IMR-90 (cell line): Measurements from ENCODE around the gene GJD2. TPM values are rescaled to one million over a fixed set of nuclear protein-coding genes. Genes with fewer than 3 reads are reported as not detected.

Source experiments
- ATAC-seq: fragments of 200-7000 bp; cut with Tn5 transposase; 2 replicates; pipeline ENCODE4 v1.9.1; 2020; ENCODE audit warnings: low read depth, mild to moderate bottlenecking, moderate library complexity
- BruUV-seq: library from RNA; stranded (reverse); fragments of 400-500 nt; replicated peaks from 2 replicates; lab custom pipeline; 2021; lab: Mats Ljungman, UMichigan
- CTCF ChIA-PET: fragments of 300-600 bp; formaldehyde crosslinking; extraction: SDS; loops from one replicate; lab custom pipeline; 2021; ENCODE audit warnings: antibody characterized with exemption; lab: Yijun Ruan, JAX
- POLR2A ChIA-PET: fragments of 300-600 bp; sonication (Branson Sonifier 250); formaldehyde crosslinking; loops from one replicate; lab custom pipeline; 2022; ENCODE audit warnings: antibody characterized with exemption; ENCODE audit not compliant: unreplicated experiment; lab: Charles Lee
- DNase-seq: peaks from one replicate; pipeline ENCODE4 v3.0.0; 2013
- H2AFZ ChIP-seq: replicated peaks from 2 replicates; pipeline ENCODE3; 2013; ENCODE audit warnings: low read length, mild to moderate bottlenecking; ENCODE audit not compliant: poor library complexity
- H2AK5ac ChIP-seq: 2 replicates; pipeline ENCODE4 v1.6.1; 2013; ENCODE audit warnings: low read depth, low read length, inconsistent platforms
- H2AK9ac ChIP-seq: replicated peaks from 2 replicates; pipeline ENCODE3; 2013; ENCODE audit warnings: mild to moderate bottlenecking, low read depth, low read length, moderate library complexity; ENCODE audit not compliant: poor library complexity
- H2BK120ac ChIP-seq: 2 replicates; pipeline ENCODE4 v1.6.1; 2013; ENCODE audit warnings: low read depth, low read length, inconsistent platforms
- H2BK15ac ChIP-seq: 3 replicates; pipeline ENCODE4 v1.6.1; 2013; ENCODE audit warnings: low read depth, low read length, inconsistent platforms
- H2BK20ac ChIP-seq: 2 replicates; pipeline ENCODE4 v1.6.1; 2013; ENCODE audit warnings: low read depth, mild to moderate bottlenecking, inconsistent platforms, low read length, moderate library complexity
- H2BK5ac ChIP-seq: 2 replicates; pipeline ENCODE4 v1.6.1; 2013; ENCODE audit warnings: mild to moderate bottlenecking, low read depth, low read length, inconsistent platforms; ENCODE audit not compliant: poor library complexity, severe bottlenecking
- H3K14ac ChIP-seq: replicated peaks from 2 replicates; pipeline ENCODE4 v1.6.1; 2013; ENCODE audit warnings: low read depth, low read length, inconsistent platforms
- H3K18ac ChIP-seq: 2 replicates; pipeline ENCODE4 v1.6.1; 2013; ENCODE audit warnings: low read depth, low read length, control low read depth
- H3K23ac ChIP-seq: 2 replicates; pipeline ENCODE4 v1.6.1; 2013; ENCODE audit warnings: low read depth, low read length, inconsistent platforms
- H3K27ac ChIP-seq: 2 replicates; pipeline ENCODE4 v1.5.1; 2013; ENCODE audit warnings: mild to moderate bottlenecking, control low read depth, low read length; ENCODE audit not compliant: insufficient read depth
- H3K27me3 ChIP-seq: 2 replicates; pipeline ENCODE4 v1.6.1; 2013; ENCODE audit warnings: low read length; ENCODE audit not compliant: control insufficient read depth, insufficient read depth
- H3K36me3 ChIP-seq: 2 replicates; pipeline ENCODE4 v1.6.1; 2013; ENCODE audit warnings: low read length, mixed read lengths; ENCODE audit not compliant: control insufficient read depth, insufficient read depth
- H3K4ac ChIP-seq: 2 replicates; pipeline ENCODE4 v1.6.1; 2013; ENCODE audit warnings: low read depth, low read length, inconsistent platforms
- H3K4me1 ChIP-seq: 2 replicates; pipeline ENCODE4 v1.6.1; 2013; ENCODE audit warnings: low read length, mixed read lengths; ENCODE audit not compliant: control insufficient read depth, insufficient read depth
- H3K4me2 ChIP-seq: 2 replicates; pipeline ENCODE4 v1.6.1; 2013; ENCODE audit warnings: low read depth, mild to moderate bottlenecking, control low read depth, low read length, moderate library complexity
- H3K4me3 ChIP-seq: 2 replicates; pipeline ENCODE4 v1.5.1; 2013; ENCODE audit warnings: low read depth, mild to moderate bottlenecking, control low read depth, low read length, moderate library complexity; ENCODE audit not compliant: insufficient read depth
- H3K56ac ChIP-seq: 2 replicates; pipeline ENCODE4 v1.6.1; 2013; ENCODE audit warnings: low read length, inconsistent platforms; ENCODE audit not compliant: insufficient read depth; ENCODE audit errors: extremely low read depth
- H3K79me1 ChIP-seq, 2 experiments: 2 replicates each; pipeline ENCODE4 v1.6.1; 2013; ENCODE audit warnings: low read length in 2 of 2, inconsistent platforms in 1 of 2, low read depth in 1 of 2
- H3K9ac ChIP-seq: 2 replicates; pipeline ENCODE4 v1.6.1; 2013; ENCODE audit warnings: low read depth, low read length, control low read depth
- H3K9me1 ChIP-seq: 2 replicates; pipeline ENCODE4 v1.6.1; 2013; ENCODE audit warnings: low read length, inconsistent platforms; ENCODE audit not compliant: insufficient read depth
- H3K9me3 ChIP-seq: 2 replicates; pipeline ENCODE4 v1.6.1; 2013; ENCODE audit warnings: low read length; ENCODE audit not compliant: control insufficient read depth, insufficient read depth
- H4K20me1 ChIP-seq: 2 replicates; pipeline ENCODE4 v1.6.1; 2013; ENCODE audit warnings: low read length, inconsistent platforms; ENCODE audit not compliant: insufficient read depth
- H4K5ac ChIP-seq: 2 replicates; pipeline ENCODE4 v1.6.1; 2013; ENCODE audit warnings: mild to moderate bottlenecking, low read depth, low read length, control low read depth
- H4K8ac ChIP-seq, 2 experiments: 2 replicates each; pipeline ENCODE4 v1.6.1; 2013; ENCODE audit warnings: low read depth in 2 of 2, low read length in 2 of 2, control low read depth in 1 of 2, inconsistent platforms in 1 of 2
- H4K91ac ChIP-seq: 2 replicates; pipeline ENCODE4 v1.6.1; 2013; ENCODE audit warnings: low read depth, low read length, inconsistent platforms; ENCODE audit not compliant: insufficient read depth
- BHLHE40 ChIP-seq: fragments of 150-350 bp; IDR thresholded peaks from 2 replicates; pipeline ENCODE4 v1.6.1; 2016; ENCODE audit warnings: mild to moderate bottlenecking, low read depth, low read length
- CEBPB ChIP-seq: IDR thresholded peaks from 2 replicates; pipeline ENCODE4 v1.6.1; 2012; ENCODE audit warnings: low read depth, low read length, improper control_type of control experiment
- CHD1 ChIP-seq: IDR thresholded peaks from 2 replicates; pipeline ENCODE4 v1.6.1; 2012; ENCODE audit warnings: low read depth, low read length, improper control_type of control experiment
- ELK1 ChIP-seq: fragments of 150-350 bp; IDR thresholded peaks from 2 replicates; pipeline ENCODE4 v1.6.1; 2016; ENCODE audit warnings: low read depth, mild to moderate bottlenecking, low read length, moderate library complexity, borderline replicate concordance
- FOS ChIP-seq: fragments of 150-350 bp; IDR thresholded peaks from 2 replicates; pipeline ENCODE4 v1.6.1; 2016; ENCODE audit warnings: low read depth, low read length
- MXI1 ChIP-seq: IDR thresholded peaks from 2 replicates; pipeline ENCODE4 v1.6.1; 2012; ENCODE audit warnings: low read depth, mild to moderate bottlenecking, low read length, moderate library complexity, borderline replicate concordance
- NFE2L2 ChIP-seq: fragments of 150-350 bp; IDR thresholded peaks from 2 replicates; pipeline ENCODE4 v1.6.1; 2016; ENCODE audit warnings: low read depth, mild to moderate bottlenecking, low read length
- RAD21 ChIP-seq: IDR thresholded peaks from 2 replicates; pipeline ENCODE4 v1.6.1; 2012; ENCODE audit warnings: low read length, improper control_type of control experiment
- RFX5 ChIP-seq: IDR thresholded peaks from 2 replicates; pipeline ENCODE4 v1.8.0; 2012; ENCODE audit warnings: low read depth, mild to moderate bottlenecking, low read length, moderate library complexity
- SMC3 ChIP-seq: fragments of 150-350 bp; IDR thresholded peaks from 2 replicates; pipeline ENCODE4 v1.6.1; 2016; ENCODE audit warnings: low read depth, mild to moderate bottlenecking, antibody characterized with exemption, low read length, moderate library complexity
- USF2 ChIP-seq: fragments of 150-350 bp; IDR thresholded peaks from 2 replicates; pipeline ENCODE4 v1.6.1; 2017; ENCODE audit warnings: mild to moderate bottlenecking, antibody characterized with exemption, low read length, low read depth
- WGBS, 2 experiments: methylation state at CpG; one replicate each; pipeline versions ENCODE4 v1.1.5 to v1.1.7; 2013; ENCODE audit warnings: missing lambda C conversion rate in 2 of 2; ENCODE audit not compliant: insufficient read length in 1 of 2; ENCODE audit errors: extremely low coverage in 2 of 2; 5-methylcytosine and 5-hydroxymethylcytosine counted together
- dilution Hi-C: fragments of 300-500 bp; cut with HindIII; formaldehyde crosslinking; loops from one replicate; pipeline ENCODE4 v1.14.3; 2018; ENCODE audit warnings: low sequenced_read_pairs; ENCODE audit not compliant: unreplicated experiment
- in situ Hi-C: fragments of 300-500 bp; cut with MboI; formaldehyde crosslinking; loops from 3 replicates; pipeline ENCODE4 v1.14.3; 2019; ENCODE audit warnings: low sequenced_read_pairs, inconsistent platforms, mixed read lengths
- intact Hi-C: fragments of 100-400 bp; cut with micrococcal nuclease; formaldehyde crosslinking; loops from 2 replicates; pipeline ENCODE4 v1.10.0; 2022
- polyA plus RNA-seq, 3 experiments: library from polyadenylated mRNA; depleted of rRNA; stranded (reverse); fragments of >200 nt; gene quantifications; 2 replicates each; pipeline ENCODE4 v1.2.3, GENCODE V29; 2012; ENCODE audit warnings: low replicate concordance in 1 of 3
- total RNA-seq: library from RNA; depleted of rRNA; stranded (reverse); fragments of >200 nt; gene quantifications from 2 replicates; pipeline ENCODE4 v1.2.3, GENCODE V29; 2012

The GJD2 gene
- total and polyA plus RNA-seq, 2 of the 4 experiments (the other 2 are of a cell fraction) = not detected

- POLR2A ChIA-PET = no interaction called here
- H3K27ac ChIP-seq = no peak overlapping the region
- no peak overlapping the region for H3K9ac ChIP-seq
- H3K9me3 ChIP-seq = peaks cover 4% of the 10 kb centered on the region; the same call in 1 of the 2 replicates
- no peak overlapping the region for H2BK20ac ChIP-seq
- CTCF ChIA-PET = no interaction called here
- H3K4me2 ChIP-seq = no peak overlapping the region
- H3K79me1 ChIP-seq = no peaks in the 10 kb centered on the region
- H2AK5ac ChIP-seq = no peak overlapping the region
- no peak overlapping the region for H4K8ac ChIP-seq
- dilution Hi-C loops = no loop called here
- ATAC-seq (no peak), DNase-seq (no peak)
- no peak overlapping the region for H3K4me3 ChIP-seq
- WGBS, 2 experiments = no CpG with 5 or more reads among the region's 3 CpGs
- H3K23ac ChIP-seq = no peak overlapping the region
- no peaks in the 10 kb centered on the region for H3K36me3 ChIP-seq
- TF ChIP-seq CHD1 (no peak), BHLHE40 (no peak), RFX5 (no peak), USF2 (no peak), NFE2L2 (no peak), FOS (no peak), ELK1 (no peak), RAD21 (no peak), SMC3 (no peak), MXI1 (no peak), CEBPB (no peak)
- H2BK5ac ChIP-seq = no peak overlapping the region
- no peak overlapping the region for H3K14ac ChIP-seq
- H3K9me1 ChIP-seq = 0 out of 2 replicates have a peak, but pooled peaks cover 3% of the 10 kb centered on the region
- H4K5ac ChIP-seq = no peak overlapping the region
- H2BK120ac ChIP-seq = no peak overlapping the region
- H3K4me1 ChIP-seq = peaks cover 2% of the 10 kb centered on the region; the same call in 1 of the 2 replicates
- H3K56ac ChIP-seq = no peak overlapping the region
- H3K27me3 ChIP-seq = peaks cover 52% of the 10 kb centered on the region
- BruUV-seq = no TSS peak
- H2AFZ ChIP-seq = no peak overlapping the region
- in situ Hi-C loops = no loop called here
- H3K4ac ChIP-seq = no peak overlapping the region
- no peak overlapping the region for H2AK9ac ChIP-seq
- H4K91ac ChIP-seq = no peak overlapping the region
- no peak overlapping the region for H3K18ac ChIP-seq
- no peaks in the 10 kb centered on the region for H4K20me1 ChIP-seq
- no peak overlapping the region for H2BK15ac ChIP-seq
- intact Hi-C loops = no loop called here
Observed at GRCh38 chr15:34757262-34757661, 2.5 kb upstream of the GJD2 start.
